GM12892 (cell line): ENCODE results near the gene BLOC1S5. TPM values are rescaled to one million over a fixed set of nuclear protein-coding genes. Genes with fewer than 3 reads are reported as not detected.

Experiments
- DNase-seq: peaks from one replicate; pipeline ENCODE4 v3.0.0; 2011; ENCODE audit not compliant: insufficient read length
- FAIRE-seq: peaks from 2 replicates; lab custom pipeline; 2011; peaks lifted over from hg19 to GRCh38; lab: Jason Lieb, UNC
- POLR2A ChIP-seq: IDR thresholded peaks from 2 replicates; pipeline ENCODE4 v1.6.1; 2011; ENCODE audit warnings: low read depth, low read length, control low read depth
- POLR2AphosphoS5 ChIP-seq: IDR thresholded peaks from 2 replicates; pipeline ENCODE4 v1.6.1; 2011; ENCODE audit warnings: low read depth, low read length, control low read depth
- TAF1 ChIP-seq: IDR thresholded peaks from 2 replicates; pipeline ENCODE4 v1.6.1; 2011; ENCODE audit warnings: low read depth, mild to moderate bottlenecking, control low read depth, low read length, borderline replicate concordance
- polyA plus RNA-seq: library from polyadenylated mRNA; unstranded; fragments of >200 nt; gene quantifications from one replicate; pipeline ENCODE4 v1.2.1, GENCODE V29; 2012; ENCODE audit warnings: missing spikeins, inconsistent platforms; ENCODE audit not compliant: missing spikeins

BLOC1S5 gene
- polyA plus RNA-seq, result 11.5 TPM

GRCh38 chr6:8063761-8064637 is at the start of gene BLOC1S5:
Gene BLOC1S5, minus strand, starts transcription at chr6:8064389. Its CDS starts 13 bp downstream, at chr6:8064376.
- peak; percentile 69 for TF ChIP-seq POLR2AphosphoS5
- peak; percentile 64; the same call in 1 of the 2 replicates for TF ChIP-seq TAF1
- TF ChIP-seq POLR2A, result peak; percentile 86
- DNase-seq, result peak; percentile 55
- FAIRE-seq, result peak; percentile 79

GRCh38 chr6:8113131-8113654 is 49.0 kb upstream of the BLOC1S5 start:
- FAIRE-seq, result no peak

DNA sequence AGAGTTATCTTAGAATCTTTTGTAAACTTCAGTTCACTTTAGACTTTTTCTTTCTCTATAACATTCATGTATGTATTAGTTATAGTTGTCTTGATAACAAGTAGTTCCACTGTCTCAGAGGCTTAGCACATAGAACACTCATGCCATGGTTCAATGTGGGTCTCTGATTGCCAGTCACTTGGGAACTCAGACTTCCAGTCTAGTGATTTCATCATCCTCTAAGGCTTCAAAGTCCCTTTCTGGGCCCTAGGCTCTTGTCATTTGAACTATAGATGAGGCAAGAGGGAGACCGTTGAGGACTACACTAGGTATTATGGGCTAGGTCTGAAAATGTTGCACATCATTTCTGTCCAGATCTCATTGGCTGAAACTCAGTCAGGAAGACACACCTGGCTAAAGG is 46.5 kb upstream of the BLOC1S5 start:
- FAIRE-seq (no peak), DNase-seq (no peak)
- no peak for TF ChIP-seq POLR2A
- no peak for TF ChIP-seq TAF1
- no peak for TF ChIP-seq POLR2AphosphoS5

More at GRCh38 chr6:8113131-8113654, 49.0 kb upstream of the BLOC1S5 start:
- no peak for DNase-seq
- TF ChIP-seq POLR2A (no peak), POLR2AphosphoS5 (no peak), TAF1 (no peak)

- TF ChIP-seq POLR2AphosphoS5 (no peak), TAF1 (no peak), POLR2A (no peak)
- no peak for FAIRE-seq
- DNase-seq, result no peak
Measured at GRCh38 chr6:8110117-8110721, 46.0 kb upstream of the BLOC1S5 start.

- TF ChIP-seq POLR2A (no peak), POLR2AphosphoS5 (no peak), TAF1 (no peak)
- no peak for DNase-seq
- no peak for FAIRE-seq
Measured at GRCh38 chr6:8108759-8109539, 44.8 kb upstream of the BLOC1S5 start.

GRCh38 chr6:8108031-8108660 is 44.0 kb upstream of the BLOC1S5 start:
- TF ChIP-seq TAF1 (no peak), POLR2A (no peak), POLR2AphosphoS5 (no peak)
- DNase-seq (no peak), FAIRE-seq (no peak)

- DNase-seq (no peak), FAIRE-seq (no peak)
- no peak for TF ChIP-seq POLR2AphosphoS5
- TF ChIP-seq POLR2A, result no peak
- TF ChIP-seq TAF1, result no peak
Measured at GRCh38 chr6:8105791-8106190, 41.6 kb upstream of the BLOC1S5 start.

DNA sequence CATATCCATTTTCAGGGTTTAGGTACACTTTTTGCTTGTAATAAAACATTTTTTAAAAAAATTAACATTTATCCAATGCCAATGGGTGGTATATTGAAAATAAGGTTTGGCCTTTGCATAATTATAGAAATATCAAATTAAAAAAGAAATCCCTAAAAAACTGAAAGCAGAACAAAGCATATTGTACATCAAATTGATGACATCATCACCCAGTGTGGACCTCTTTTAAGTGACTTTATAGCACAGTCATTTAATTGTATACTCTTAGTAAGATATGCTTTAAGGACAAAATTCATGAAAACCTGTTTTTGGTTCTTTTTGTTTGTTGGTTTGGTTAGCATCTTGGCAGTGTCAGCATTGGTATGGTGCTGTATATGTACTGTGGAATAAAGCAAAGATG is 39.5 kb upstream of the BLOC1S5 start:
- DNase-seq (no peak), FAIRE-seq (no peak)
- no peak for TF ChIP-seq POLR2AphosphoS5
- no peak for TF ChIP-seq TAF1
- TF ChIP-seq POLR2A, result no peak

GRCh38 chr6:8102122-8102958 is 38.2 kb upstream of the BLOC1S5 start, which contains the start of gene EEF1E1:
Gene EEF1E1, minus strand, starts transcription at chr6:8102548. Its CDS starts 27 bp downstream, at chr6:8102521.
- FAIRE-seq (peak; percentile 97), DNase-seq (peak; percentile 92)
- peak; percentile 74 for TF ChIP-seq POLR2AphosphoS5
- peak; percentile 78; the same call in 1 of the 2 replicates for TF ChIP-seq POLR2A
- TF ChIP-seq TAF1, result peak; percentile 76
